ENCODE results near the gene SERPINA5. TPM values are rescaled to one million over a fixed set of nuclear protein-coding genes. Genes with fewer than 3 reads are reported as not detected.

The SERPINA5 gene
- total RNA-seq, 1 experiment from 2014 or later: 0.49 TPM

- CTCF ChIA-PET: no interaction called here
- DNase-seq (ENCODE audit: low read depth, low spot score): no peak
- H3K36me3 ChIP-seq (ENCODE audit: control insufficient read depth, insufficient read depth, low read length): no peaks in the 10 kb centered on the region
- in situ Hi-C loops (cut with HindIII; ENCODE audit: low pct_unique_long_range_greater_than_20kb, low sequenced_read_pairs): no loop called here
- H3K4me3 ChIP-seq (ENCODE audit: low read depth in 2 of 2, low read length in 2 of 2): no peak overlapping the region
- no peak for TF ChIP-seq SIN3A (IDR thresholded peaks at IDR 0.05; ENCODE audit: borderline replicate concordance, insufficient read depth, low read depth, low read length)
- no TSS peak for BruUV-seq (replicated peaks)
- H3K9me3 ChIP-seq (ENCODE audit: control insufficient read depth, insufficient read depth, low read depth, low read length): no peaks in the 10 kb centered on the region; the same call in 1 of the 2 replicates
- intact Hi-C loops (cut with micrococcal nuclease; ENCODE audit: unreplicated experiment): no loop called here
- POLR2A ChIA-PET: no interaction called here
- ATAC-seq: no peak
- no peaks in the 10 kb centered on the region for H3K4me1 ChIP-seq (ENCODE audit: control insufficient read depth, insufficient read depth, low read length)
- no peak overlapping the region for H3K27ac ChIP-seq (ENCODE audit: low read length)
- H3K27me3 ChIP-seq (ENCODE audit: control insufficient read depth, insufficient read depth, low read length): no peaks in the 10 kb centered on the region
Observed at GRCh38 chr14:94560291-94560665, 20.9 kb upstream of the SERPINA5 start.

DNA sequence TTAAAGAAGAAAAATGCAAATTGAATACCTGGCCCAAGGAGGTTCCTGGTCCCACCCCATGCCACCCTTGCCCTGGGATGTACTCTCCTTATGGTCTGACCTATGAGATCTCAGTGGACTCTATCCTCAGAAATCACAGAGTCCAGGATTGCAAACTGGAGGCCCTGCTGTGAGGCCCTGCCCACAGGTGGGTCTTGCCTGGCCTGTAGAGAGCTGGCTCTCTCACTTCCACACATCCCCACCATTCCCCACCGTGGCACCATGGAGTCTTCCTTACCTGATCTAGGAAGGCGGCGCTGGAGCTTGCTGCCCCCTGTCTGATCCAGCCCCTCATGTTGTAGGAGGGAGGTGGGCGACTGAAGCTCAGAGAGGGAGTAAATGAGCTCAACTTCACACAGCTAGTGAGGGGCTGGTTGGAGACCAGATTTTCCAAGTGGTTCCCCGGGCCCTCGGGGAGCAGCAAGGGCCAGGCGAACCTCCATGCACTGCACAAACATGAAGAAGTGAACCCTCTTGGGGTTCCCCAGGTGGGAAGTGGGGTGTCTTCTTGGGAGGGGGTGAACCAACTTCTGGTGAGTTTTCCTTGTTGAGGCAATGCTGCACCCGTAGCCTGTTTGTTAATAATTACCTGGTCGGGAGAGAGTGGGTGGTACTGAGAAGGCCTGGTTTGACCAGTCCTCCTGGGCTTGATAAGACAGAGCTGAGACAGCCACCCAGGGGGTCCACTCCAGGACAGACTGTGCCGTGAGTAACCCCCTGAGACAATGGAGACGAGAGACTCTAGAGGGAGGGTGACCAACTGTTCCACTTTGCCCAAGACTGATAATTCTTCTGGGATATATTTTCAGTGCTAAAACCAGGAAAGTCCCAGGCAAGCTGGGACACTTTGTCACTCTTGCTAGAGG, 20.2 kb upstream of the SERPINA5 start, which contains the start of gene SERPINA4:
TSS of gene SERPINA4 (plus strand) at position 692 of the 905 bp plus-strand sequence. CDS start 2,041 bp downstream, outside the sequence.
- DNase-seq (ENCODE audit: low read depth, low spot score) (no peak), ATAC-seq (no peak)
- CTCF ChIA-PET: no interaction called here
- no TSS peak for BruUV-seq (replicated peaks)
- Histone ChIP-seq H3K4me1 (ENCODE audit: control insufficient read depth, insufficient read depth, low read length) (no peaks in the 10 kb centered on the region), H3K4me3 (ENCODE audit: low read depth in 2 of 2, low read length in 2 of 2) (no peak within 1 kb of the TSS), H3K36me3 (ENCODE audit: control insufficient read depth, insufficient read depth, low read length) (no peaks in the 10 kb centered on the region), H3K9me3 (ENCODE audit: control insufficient read depth, insufficient read depth, low read depth, low read length) (no peaks in the 10 kb centered on the region; the same call in 1 of the 2 replicates), H3K27ac (ENCODE audit: low read length) (no peak within 1 kb of the TSS), H3K27me3 (ENCODE audit: control insufficient read depth, insufficient read depth, low read length) (no peaks in the 10 kb centered on the region)
- in situ Hi-C loops (cut with HindIII; ENCODE audit: low pct_unique_long_range_greater_than_20kb, low sequenced_read_pairs) (no loop called here), intact Hi-C loops (cut with micrococcal nuclease; ENCODE audit: unreplicated experiment) (no loop called here)
- POLR2A ChIA-PET: no interaction called here
- TF ChIP-seq POLR2AphosphoS5 (IDR thresholded peaks at IDR 0.05; ENCODE audit: low read depth, low read length) (no peak), CTCF (IDR thresholded peaks at IDR 0.05) (no peak), REST (IDR thresholded peaks at IDR 0.05; ENCODE audit: insufficient read depth in 1 of 2, low read depth in 2 of 2, low read length in 1 of 2) (no peak), TCF7L2 (IDR thresholded peaks at IDR 0.05; ENCODE audit: low read depth, low read length) (no peak), SIN3A (IDR thresholded peaks at IDR 0.05; ENCODE audit: borderline replicate concordance, insufficient read depth, low read depth, low read length) (no peak)

- Histone ChIP-seq H3K27me3 (ENCODE audit: control insufficient read depth, insufficient read depth, low read length) (no peaks in the 10 kb centered on the region), H3K27ac (ENCODE audit: low read length) (no peak overlapping the region), H3K36me3 (ENCODE audit: control insufficient read depth, insufficient read depth, low read length) (no peaks in the 10 kb centered on the region), H3K4me3 (ENCODE audit: low read depth in 2 of 2, low read length in 2 of 2) (no peak overlapping the region), H3K4me1 (ENCODE audit: control insufficient read depth, insufficient read depth, low read length) (no peaks in the 10 kb centered on the region), H3K9me3 (ENCODE audit: control insufficient read depth, insufficient read depth, low read depth, low read length) (no peaks in the 10 kb centered on the region; the same call in 1 of the 2 replicates)
- in situ Hi-C loops (cut with HindIII; ENCODE audit: low pct_unique_long_range_greater_than_20kb, low sequenced_read_pairs): no loop called here
- ATAC-seq: no peak
- no peak for DNase-seq (ENCODE audit: low read depth, low spot score)
- CTCF ChIA-PET: no interaction called here
- no TSS peak for BruUV-seq (replicated peaks)
- TF ChIP-seq POLR2AphosphoS5 (IDR thresholded peaks at IDR 0.05; ENCODE audit: low read depth, low read length): no peak
- TF ChIP-seq CTCF (IDR thresholded peaks at IDR 0.05): no peak
- TF ChIP-seq REST (IDR thresholded peaks at IDR 0.05; ENCODE audit: insufficient read depth in 1 of 2, low read depth in 2 of 2, low read length in 1 of 2): no peak
- TF ChIP-seq TCF7L2 (IDR thresholded peaks at IDR 0.05; ENCODE audit: low read depth, low read length): no peak
- TF ChIP-seq SIN3A (IDR thresholded peaks at IDR 0.05; ENCODE audit: borderline replicate concordance, insufficient read depth, low read depth, low read length): no peak
- POLR2A ChIA-PET: no interaction called here
- intact Hi-C loops (cut with micrococcal nuclease; ENCODE audit: unreplicated experiment): no loop called here
Observed at GRCh38 chr14:94561656-94562010, 19.6 kb upstream of the SERPINA5 start.
